ENCODE results near the gene GALNT12.

The GALNT12 gene

GRCh38 chr9:98854266-98854665, 46.8 kb downstream of the GALNT12 start:
- no peak for ATAC-seq (replicated peaks)
- Mint-ChIP-seq H3K4me1 (ENCODE audit: low read depth in 2 of 2) (no peaks in the 10 kb centered on the region), H3K27me3 (peaks cover 27 to 33% of the 10 kb centered on the region in 2 donors), H3K36me3 (ENCODE audit: insufficient read depth) (no peaks in the 10 kb centered on the region), H3K4me3 (no peak overlapping the region), H3K9me3 (peaks cover 2 to 8% of the 10 kb centered on the region in 2 donors), H3K27ac (no peak overlapping the region)
- DNase-seq, result no peak

GRCh38 chr9:98855592-98855991, 48.1 kb downstream of the GALNT12 start:
- Mint-ChIP-seq H3K4me3 (no peak overlapping the region), H3K4me1 (ENCODE audit: low read depth in 2 of 2) (no peaks in the 10 kb centered on the region), H3K27me3 (peaks cover 40 to 47% of the 10 kb centered on the region in 2 donors), H3K36me3 (ENCODE audit: insufficient read depth) (no peaks in the 10 kb centered on the region), H3K27ac (no peak overlapping the region), H3K9me3 (peaks cover 2 to 8% of the 10 kb centered on the region in 2 donors)
- ATAC-seq (replicated peaks) (no peak), DNase-seq (no peak)

GRCh38 chr9:98856982-98857381, 49.5 kb downstream of the GALNT12 start:
- Mint-ChIP-seq H3K27ac (no peak overlapping the region), H3K4me1 (ENCODE audit: low read depth in 2 of 2) (no peaks in the 10 kb centered on the region), H3K9me3 (peaks cover 2 to 8% of the 10 kb centered on the region in 2 donors), H3K36me3 (ENCODE audit: insufficient read depth) (no peaks in the 10 kb centered on the region), H3K27me3 (peaks cover 44 to 52% of the 10 kb centered on the region in 2 donors), H3K4me3 (no peak overlapping the region)
- ATAC-seq (replicated peaks) (no peak), DNase-seq (no peak)

GRCh38 chr9:98859941-98860340, 52.5 kb downstream of the GALNT12 start:
- Mint-ChIP-seq H3K27ac (no peak overlapping the region), H3K9me3 (peaks cover 2 to 8% of the 10 kb centered on the region in 2 donors), H3K36me3 (ENCODE audit: insufficient read depth) (no peaks in the 10 kb centered on the region), H3K4me1 (ENCODE audit: low read depth in 2 of 2) (no peaks in the 10 kb centered on the region), H3K4me3 (no peak overlapping the region), H3K27me3 (peaks cover 67 to 68% of the 10 kb centered on the region in 2 donors)
- DNase-seq (no peak), ATAC-seq (replicated peaks) (no peak)

- no peak overlapping the region for H3K4me3 Mint-ChIP-seq
- no peak for DNase-seq
- no peak overlapping the region for H3K27ac Mint-ChIP-seq
Measured at GRCh38 chr9:98860871-98861293, 53.4 kb downstream of the GALNT12 start.

GRCh38 chr9:98861781-98862504, 54.5 kb downstream of the GALNT12 start:
- no peak for DNase-seq
- H3K27ac Mint-ChIP-seq, result no peak overlapping the region
- no peak for ATAC-seq (replicated peaks)

More at GRCh38 chr9:98860871-98861293, 53.4 kb downstream of the GALNT12 start:
- Mint-ChIP-seq H3K36me3 (ENCODE audit: insufficient read depth) (no peaks in the 10 kb centered on the region), H3K4me1 (ENCODE audit: low read depth in 2 of 2) (no peaks in the 10 kb centered on the region), H3K9me3 (peaks cover 0 to 1% of the 10 kb centered on the region in 2 donors), H3K27me3 (peaks cover 68 to 71% of the 10 kb centered on the region in 2 donors)
- ATAC-seq (replicated peaks), result no peak

GRCh38 chr9:98862936-98863335, 55.5 kb downstream of the GALNT12 start:
- Mint-ChIP-seq H3K9me3 (no peaks in the 10 kb centered on the region), H3K4me1 (ENCODE audit: low read depth in 2 of 2) (no peaks in the 10 kb centered on the region), H3K36me3 (ENCODE audit: insufficient read depth) (no peaks in the 10 kb centered on the region), H3K27ac (no peak overlapping the region), H3K4me3 (no peak overlapping the region), H3K27me3 (peaks cover 57 to 77% of the 10 kb centered on the region in 2 donors)
- DNase-seq (no peak), ATAC-seq (replicated peaks) (no peak)

More at GRCh38 chr9:98861781-98862504, 54.5 kb downstream of the GALNT12 start:
- H3K9me3 Mint-ChIP-seq, result no peaks in the 10 kb centered on the region
- peaks cover 61 to 71% of the 10 kb centered on the region in 2 donors for H3K27me3 Mint-ChIP-seq
- H3K36me3 Mint-ChIP-seq (ENCODE audit: insufficient read depth), result no peaks in the 10 kb centered on the region
- H3K4me3 Mint-ChIP-seq, result no peak overlapping the region
- no peaks in the 10 kb centered on the region for H3K4me1 Mint-ChIP-seq (ENCODE audit: low read depth in 2 of 2)

- ATAC-seq (replicated peaks), result no peak
- DNase-seq, result no peak
- Mint-ChIP-seq H3K4me1 (ENCODE audit: low read depth in 2 of 2) (no peaks in the 10 kb centered on the region), H3K4me3 (no peak overlapping the region), H3K9me3 (no peaks in the 10 kb centered on the region), H3K27me3 (peaks cover 46 to 66% of the 10 kb centered on the region in 2 donors), H3K27ac (no peak overlapping the region), H3K36me3 (ENCODE audit: insufficient read depth) (no peaks in the 10 kb centered on the region)
Measured at GRCh38 chr9:98864281-98865174, 57.1 kb downstream of the GALNT12 start.

GRCh38 chr9:98865284-98865875, 57.9 kb downstream of the GALNT12 start:
- no peak for DNase-seq
- no peak overlapping the region for H3K27ac Mint-ChIP-seq
- H3K27me3 Mint-ChIP-seq, result peaks cover 38 to 62% of the 10 kb centered on the region in 2 donors
- H3K4me3 Mint-ChIP-seq, result no peak overlapping the region
- H3K36me3 Mint-ChIP-seq (ENCODE audit: insufficient read depth), result no peaks in the 10 kb centered on the region
- no peak for ATAC-seq (replicated peaks)
- H3K9me3 Mint-ChIP-seq, result no peaks in the 10 kb centered on the region
- H3K4me1 Mint-ChIP-seq (ENCODE audit: low read depth in 2 of 2), result no peaks in the 10 kb centered on the region

- ATAC-seq (replicated peaks) (no peak), DNase-seq (no peak)
- no peak overlapping the region for H3K27ac Mint-ChIP-seq
- H3K4me1 Mint-ChIP-seq (ENCODE audit: low read depth in 2 of 2), result no peaks in the 10 kb centered on the region
- H3K36me3 Mint-ChIP-seq (ENCODE audit: insufficient read depth), result no peaks in the 10 kb centered on the region
- no peak overlapping the region for H3K4me3 Mint-ChIP-seq
- no peaks in the 10 kb centered on the region for H3K9me3 Mint-ChIP-seq
- peaks cover 38 to 68% of the 10 kb centered on the region in 2 donors for H3K27me3 Mint-ChIP-seq
Measured at GRCh38 chr9:98866435-98867102, 59.1 kb downstream of the GALNT12 start.

GRCh38 chr9:98867103-98867428, 59.6 kb downstream of the GALNT12 start:
- DNase-seq, result no peak
- ATAC-seq (replicated peaks), result no peak
- no peaks in the 10 kb centered on the region for H3K36me3 Mint-ChIP-seq (ENCODE audit: insufficient read depth)
- no peak overlapping the region for H3K27ac Mint-ChIP-seq
- H3K4me3 Mint-ChIP-seq, result no peak overlapping the region
- no peaks in the 10 kb centered on the region for H3K4me1 Mint-ChIP-seq (ENCODE audit: low read depth in 2 of 2)
- no peaks in the 10 kb centered on the region for H3K9me3 Mint-ChIP-seq
- peaks cover 43 to 73% of the 10 kb centered on the region in 2 donors for H3K27me3 Mint-ChIP-seq

GRCh38 chr9:98867429-98868168, 60.1 kb downstream of the GALNT12 start:
- Mint-ChIP-seq H3K9me3 (no peaks in the 10 kb centered on the region), H3K27ac (no peak overlapping the region), H3K4me3 (no peak overlapping the region), H3K4me1 (ENCODE audit: low read depth in 2 of 2) (no peaks in the 10 kb centered on the region), H3K27me3 (peaks cover 45 to 75% of the 10 kb centered on the region in 2 donors), H3K36me3 (ENCODE audit: insufficient read depth) (no peaks in the 10 kb centered on the region)
- no peak for DNase-seq
- ATAC-seq (replicated peaks), result no peak
